B cell (primary cell): Measurements from ENCODE around the gene NDEL1. TPM values are rescaled to one million over a fixed set of nuclear protein-coding genes. Genes with fewer than 3 reads are reported as not detected.

ENCODE experiments used
- ATAC-seq: fragments of 200-7000 bp; cut with Tn5 transposase; one replicate; pipeline ENCODE4 v1.10.0; 2021; ENCODE audit warnings: low read depth, mild to moderate bottlenecking, moderate number of reproducible peaks, moderate library complexity
- CTCF ChIA-PET: fragments of 350-600 bp; sonication (Branson Sonifier 250); formaldehyde crosslinking; loops from one replicate; lab custom pipeline; 2021; ENCODE audit warnings: antibody characterized with exemption, inconsistent platforms; lab: Charles Lee
- POLR2A ChIA-PET: fragments of 350-600 bp; sonication (Branson Sonifier 250); formaldehyde crosslinking; loops from one replicate; lab custom pipeline; 2021; ENCODE audit warnings: antibody characterized with exemption; lab: Charles Lee
- DNase-seq: peaks from one replicate; pipeline ENCODE4 v3.0.0; 2013
- H2AFZ ChIP-seq: 2 replicates; pipeline ENCODE4 v1.6.1; 2012; ENCODE audit warnings: mild to moderate bottlenecking, low read depth, low read length; ENCODE audit not compliant: insufficient read depth, poor library complexity, severe bottlenecking
- H3K27ac ChIP-seq, 2 donors: 1 replicate in 1 of 2; 2 replicates in 1 of 2; pipeline ENCODE4 v1.5.1; 2012 to 2013; ENCODE audit warnings: low read length in 2 of 2, mild to moderate bottlenecking in 2 of 2, moderate library complexity in 1 of 2
- H3K27me3 ChIP-seq, 4 experiments: fragments of 200-600 bp in 1 of 4; sonication (generic) in 1 of 4; replicated peaks in 1 of 4; 1 replicate in 2 of 4; 2 replicates in 2 of 4; pipeline versions ENCODE4 v1.6.1 to v1.7.0; 2013 to 2016; ENCODE audit warnings: low read length in 3 of 4, mild to moderate bottlenecking in 2 of 4, mixed read lengths in 1 of 4, moderate library complexity in 1 of 4; ENCODE audit not compliant: insufficient read depth in 4 of 4, control insufficient read depth in 3 of 4; ENCODE audit errors: control extremely low read depth in 1 of 4
- H3K36me3 ChIP-seq, 2 experiments: replicated peaks in 1 of 2; 1 replicate in 1 of 2; 2 replicates in 1 of 2; pipeline versions ENCODE4 v1.6.1 to v1.7.1; 2013; ENCODE audit warnings: low read length in 1 of 2; ENCODE audit not compliant: insufficient read depth in 2 of 2, control insufficient read depth in 1 of 2; ENCODE audit errors: control extremely low read depth in 1 of 2, extremely low read depth in 1 of 2
- H3K4me1 ChIP-seq, 2 donors: fragments of 200-600 bp in 1 of 2; sonication (generic) in 1 of 2; 1 replicate in 1 of 2; 2 replicates in 1 of 2; pipeline versions ENCODE4 v1.5.1 to v1.6.1; 2013 to 2017; ENCODE audit warnings: low read length in 2 of 2; ENCODE audit not compliant: control insufficient read depth in 2 of 2, insufficient read depth in 2 of 2
- H3K4me2 ChIP-seq: replicated peaks from 2 replicates; pipeline ENCODE3; 2012; ENCODE audit warnings: mild to moderate bottlenecking, low read depth, low read length; ENCODE audit not compliant: poor library complexity, severe bottlenecking
- H3K4me3 ChIP-seq, 5 experiments: fragments of 200-600 bp in 1 of 5; sonication (generic) in 1 of 5; 1 replicate in 3 of 5; 2 replicates in 2 of 5; pipeline versions ENCODE4 v1.5.1 to v1.7.0; 2011 to 2016; ENCODE audit warnings: low read length in 4 of 5, mild to moderate bottlenecking in 4 of 5, low read depth in 2 of 5, control low read depth in 1 of 5, moderate library complexity in 1 of 5; ENCODE audit not compliant: insufficient read depth in 1 of 5; ENCODE audit errors: control extremely low read depth in 1 of 5, extremely low read depth in 1 of 5
- H3K79me2 ChIP-seq: fragments of 200-600 bp; sonication (generic); one replicate; pipeline ENCODE4 v1.6.0; 2016; ENCODE audit warnings: low read length; ENCODE audit not compliant: control insufficient read depth, insufficient read depth
- H3K9ac ChIP-seq: fragments of 200-600 bp; sonication (generic); 2 replicates; pipeline ENCODE4 v1.6.1; 2017; ENCODE audit warnings: mild to moderate bottlenecking, low read length, moderate library complexity
- H3K9me3 ChIP-seq, 3 donors: one replicate each; pipeline versions ENCODE4 v1.6.1 to v1.7.1; 2013; ENCODE audit warnings: low read length in 2 of 3; ENCODE audit not compliant: control insufficient read depth in 2 of 3, insufficient read depth in 1 of 3; ENCODE audit errors: control extremely low read depth in 1 of 3
- H4K20me1 ChIP-seq: 2 replicates; pipeline ENCODE4 v1.6.0; 2012; ENCODE audit warnings: mild to moderate bottlenecking, low read length; ENCODE audit not compliant: insufficient read depth, control insufficient read depth, poor library complexity, severe bottlenecking
- H3K27ac Mint-ChIP-seq: one replicate; pipeline ENCODE4 v1.8.0; 2021; ENCODE audit warnings: mixed read lengths
- H3K27me3 Mint-ChIP-seq: one replicate; pipeline ENCODE4 v1.8.0; 2021; ENCODE audit warnings: mixed read lengths
- H3K4me1 Mint-ChIP-seq: one replicate; pipeline ENCODE4 v1.8.0; 2021; ENCODE audit warnings: mixed read lengths
- H3K4me3 Mint-ChIP-seq: one replicate; pipeline ENCODE4 v1.8.0; 2021; ENCODE audit warnings: mixed read lengths
- H3K9me3 Mint-ChIP-seq: one replicate; pipeline ENCODE4 v1.8.0; 2022; ENCODE audit warnings: mixed read lengths; ENCODE audit not compliant: insufficient read depth
- CTCF ChIP-seq: fragments of 200-600 bp; IDR thresholded peaks from one replicate; pipeline ENCODE4 v1.8.0; 2022; ENCODE audit warnings: antibody characterized with exemption, mild to moderate bottlenecking
- EZH2 ChIP-seq: IDR thresholded peaks from 2 replicates; pipeline ENCODE4 v1.6.1; 2012; ENCODE audit warnings: borderline replicate concordance, low read depth, mild to moderate bottlenecking, moderate library complexity, low read length; ENCODE audit not compliant: insufficient read depth, poor library complexity, severe bottlenecking
- WGBS: methylation state at CpG from one replicate; pipeline ENCODE4 v1.1.5; 2013; ENCODE audit warnings: missing lambda C conversion rate; ENCODE audit not compliant: insufficient coverage; 5-methylcytosine and 5-hydroxymethylcytosine counted together
- intact Hi-C: fragments of 100-400 bp; cut with micrococcal nuclease; formaldehyde crosslinking; loops from one replicate; pipeline ENCODE4 v1.10.0; 2022
- polyA plus RNA-seq: library from polyadenylated mRNA; depleted of rRNA; stranded (reverse); fragments of >200 nt; gene quantifications from 2 replicates; pipeline ENCODE4 v1.2.3, GENCODE V29; 2012
- total RNA-seq, 2 donors: library from RNA; stranded (reverse); fragments of 120-200 nt in 1 of 2; gene quantifications; 1 replicate in 1 of 2; 2 replicates in 1 of 2; pipeline versions ENCODE4 v1.2.3 to v1.2.4, GENCODE V29; 2013 to 2022

Gene NDEL1
- total and polyA plus RNA-seq, 2 donors (not counting 1 experiment from before 2014, with no cell fraction given) = 30.2 to 108 TPM

GRCh38 chr17:8481089-8481488, 45.4 kb downstream of the NDEL1 start:
- H3K4me1 ChIP-seq = no peaks in the 10 kb centered on the region
- peaks cover 2 to 13% (median 8%) of the 10 kb centered on the region in 3 donors for H3K9me3 ChIP-seq
- H3K4me2 ChIP-seq = no peak overlapping the region
- ATAC-seq (no peak), DNase-seq (no peak)
- no peaks in the 10 kb centered on the region for H3K4me1 Mint-ChIP-seq
- H3K27me3 ChIP-seq = no peaks in the 10 kb centered on the region
- peaks cover 1 to 33% of the 10 kb centered on the region in 2 experiments for H3K36me3 ChIP-seq
- H3K27ac ChIP-seq = no peak overlapping the region
- no peak overlapping the region for H3K27ac Mint-ChIP-seq
- over 99% methylated on average over 19 of the region's 22 CpGs for WGBS
- TF ChIP-seq CTCF = no peak
- no peak for TF ChIP-seq EZH2
- H3K9me3 Mint-ChIP-seq = no peaks in the 10 kb centered on the region
- H2AFZ ChIP-seq = no peak overlapping the region
- no peaks in the 10 kb centered on the region for H4K20me1 ChIP-seq
- H3K4me3 Mint-ChIP-seq = no peak overlapping the region
- H3K79me2 ChIP-seq = no peaks in the 10 kb centered on the region
- intact Hi-C loops = no loop called here
- no peaks in the 10 kb centered on the region for H3K27me3 Mint-ChIP-seq
- ChIA-PET POLR2A (no interaction called here), CTCF (no interaction called here)
- no peak overlapping the region for H3K9ac ChIP-seq
- H3K4me3 ChIP-seq = no peak overlapping the region

DNA sequence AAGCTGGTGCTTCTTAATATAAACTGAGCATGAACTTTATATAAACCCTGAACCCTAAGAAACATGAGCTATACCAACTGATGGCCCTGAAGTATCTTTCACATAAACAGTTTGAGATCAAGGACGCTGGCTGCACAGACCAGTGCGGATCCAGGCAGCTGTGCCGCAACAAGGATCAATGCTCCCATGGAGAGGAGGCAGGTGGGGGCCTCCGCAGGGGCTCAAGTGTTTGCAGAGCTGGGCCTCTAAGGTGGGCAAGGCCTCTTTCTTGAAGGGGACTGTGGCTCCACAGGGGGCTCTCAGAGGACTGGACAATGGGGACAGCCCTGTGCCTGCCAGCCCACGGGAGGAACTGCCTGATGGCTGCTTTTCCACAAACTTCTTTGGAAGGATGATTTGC, 46.0 kb downstream of the NDEL1 start:
- no peaks in the 10 kb centered on the region for H3K27me3 Mint-ChIP-seq
- ChIA-PET CTCF (no interaction called here), POLR2A (no interaction called here)
- Histone ChIP-seq H3K4me2 (no peak overlapping the region), H4K20me1 (no peaks in the 10 kb centered on the region), H3K4me1 (no peaks in the 10 kb centered on the region), H3K9me3 (peaks cover 2 to 13% (median 8%) of the 10 kb centered on the region in 3 donors), H3K4me3 (no peak overlapping the region), H2AFZ (no peak overlapping the region), H3K27ac (no peak overlapping the region), H3K9ac (no peak overlapping the region), H3K79me2 (no peaks in the 10 kb centered on the region), H3K36me3 (peaks cover 1 to 27% of the 10 kb centered on the region in 2 experiments), H3K27me3 (no peaks in the 10 kb centered on the region)
- intact Hi-C loops = no loop called here
- DNase-seq = no peak
- H3K27ac Mint-ChIP-seq = no peak overlapping the region
- WGBS = 99% methylated on average over 5 of the region's 5 CpGs
- H3K9me3 Mint-ChIP-seq = no peaks in the 10 kb centered on the region
- H3K4me3 Mint-ChIP-seq = no peak overlapping the region
- TF ChIP-seq EZH2 (no peak), CTCF (no peak)
- ATAC-seq = no peak
- no peaks in the 10 kb centered on the region for H3K4me1 Mint-ChIP-seq
